HEK293 (cell line): ENCODE data around the gene SHMT2.
A peak's percentile ranks its signal among the peaks of the same experiment; 100 is the strongest.

ENCODE experiments used
- CTCF ChIA-PET: fragments of 350-600 bp; formaldehyde crosslinking; extraction: SDS; loops from one replicate; lab custom pipeline; 2021; ENCODE audit warnings: antibody characterized with exemption; lab: Yijun Ruan, JAX
- POLR2A ChIA-PET: fragments of 300-600 bp; formaldehyde crosslinking; extraction: SDS; loops from one replicate; lab custom pipeline; 2020; ENCODE audit warnings: antibody characterized with exemption, inconsistent platforms; lab: Yijun Ruan, JAX
- H3K27ac ChIP-seq: fragments of 200-500 bp; sonication (Bioruptor generic); 2 replicates; pipeline ENCODE4 v1.5.1; 2014; ENCODE audit warnings: low read depth, low read length, control low read depth, inconsistent platforms; ENCODE audit errors: extremely low read depth
- H3K36me3 ChIP-seq, 2 experiments: fragments of 200-500 bp in 1 of 2; sonication (Bioruptor generic) in 1 of 2; 1 replicate in 1 of 2; 2 replicates in 1 of 2; pipeline ENCODE4 v1.5.1; 2014 to 2017; ENCODE audit warnings: inconsistent platforms in 2 of 2, low read length in 2 of 2; ENCODE audit not compliant: control insufficient read depth in 2 of 2, insufficient read depth in 1 of 2
- H3K4me1 ChIP-seq: fragments of 200-500 bp; sonication (Bioruptor generic); 2 replicates; pipeline ENCODE4 v1.5.1; 2014; ENCODE audit warnings: mild to moderate bottlenecking, low read length, inconsistent platforms; ENCODE audit not compliant: control insufficient read depth, insufficient read depth
- H3K4me3 ChIP-seq: 2 replicates; pipeline ENCODE4 v1.5.1; 2011; ENCODE audit warnings: low read depth, mild to moderate bottlenecking, control low read depth, low read length, moderate library complexity
- H3K9me3 ChIP-seq: fragments of 200-500 bp; sonication (Bioruptor generic); 2 replicates; pipeline ENCODE4 v1.5.1; 2014; ENCODE audit warnings: low read depth, low read length, inconsistent platforms; ENCODE audit not compliant: control insufficient read depth, insufficient read depth
- AEBP2 ChIP-seq: fragments of 450-650 bp; formaldehyde crosslinking; IDR thresholded peaks from 2 replicates; pipeline ENCODE4 v1.5.1; 2016; ENCODE audit warnings: missing biosample characterization, missing genetic modification characterization, borderline replicate concordance
- BCL6B ChIP-seq: fragments of 450-650 bp; formaldehyde crosslinking; IDR thresholded peaks from 2 replicates; pipeline ENCODE4 v1.5.1; 2017; ENCODE audit warnings: missing biosample characterization, missing genetic modification characterization
- HIC1 ChIP-seq: fragments of 450-650 bp; formaldehyde crosslinking; IDR thresholded peaks from 2 replicates; pipeline ENCODE4 v1.5.1; 2016; ENCODE audit warnings: missing biosample characterization, missing genetic modification characterization
- MEIS1 ChIP-seq: sonication (generic); formaldehyde crosslinking; IDR thresholded peaks from 2 replicates; pipeline ENCODE4 v1.8.1; 2022; ENCODE audit warnings: missing genetic modification reagents, mild to moderate bottlenecking, borderline replicate concordance
- PBX3 ChIP-seq: sonication (generic); formaldehyde crosslinking; IDR thresholded peaks from 2 replicates; pipeline ENCODE4 v1.8.1; 2022; ENCODE audit warnings: mild to moderate bottlenecking, moderate library complexity, missing genetic modification reagents
- ZBTB17 ChIP-seq: fragments of 450-650 bp; formaldehyde crosslinking; IDR thresholded peaks from 2 replicates; pipeline ENCODE4 v1.5.1; 2016; ENCODE audit warnings: missing biosample characterization, missing genetic modification characterization
- ZNF140 ChIP-seq: fragments of 450-650 bp; formaldehyde crosslinking; IDR thresholded peaks from 2 replicates; pipeline ENCODE4 v1.5.1; 2016; ENCODE audit warnings: missing biosample characterization, missing genetic modification characterization
- ZNF157 ChIP-seq: fragments of 450-650 bp; formaldehyde crosslinking; IDR thresholded peaks from 2 replicates; pipeline ENCODE4 v1.5.1; 2016; ENCODE audit warnings: missing biosample characterization, missing genetic modification characterization
- ZNF280D ChIP-seq: fragments of 450-650 bp; formaldehyde crosslinking; IDR thresholded peaks from 2 replicates; pipeline ENCODE4 v1.5.1; 2016; ENCODE audit warnings: missing biosample characterization, missing genetic modification characterization
- ZNF394 ChIP-seq: fragments of 450-650 bp; formaldehyde crosslinking; IDR thresholded peaks from 2 replicates; pipeline ENCODE4 v1.5.1; 2016; ENCODE audit warnings: missing biosample characterization, missing genetic modification characterization, mild to moderate bottlenecking, moderate library complexity, borderline replicate concordance
- ZNF518A ChIP-seq: fragments of 450-650 bp; formaldehyde crosslinking; conservative IDR thresholded peaks from 2 replicates; pipeline ENCODE4 v1.5.1; 2016; ENCODE audit warnings: low read depth, missing biosample characterization, missing genetic modification characterization
- ZNF560 ChIP-seq: fragments of 450-650 bp; formaldehyde crosslinking; IDR thresholded peaks from 2 replicates; pipeline ENCODE4 v1.5.1; 2017; ENCODE audit warnings: missing biosample characterization, missing genetic modification characterization, borderline replicate concordance
- ZNF600 ChIP-seq: fragments of 450-650 bp; formaldehyde crosslinking; IDR thresholded peaks from 2 replicates; pipeline ENCODE4 v1.5.1; 2016; ENCODE audit warnings: missing biosample characterization, missing genetic modification characterization
- ZNF624 ChIP-seq: fragments of 450-650 bp; formaldehyde crosslinking; IDR thresholded peaks from 2 replicates; pipeline ENCODE4 v1.5.1; 2017; ENCODE audit warnings: missing biosample characterization, missing genetic modification characterization
- ZNF704 ChIP-seq: fragments of 450-650 bp; formaldehyde crosslinking; IDR thresholded peaks from 2 replicates; pipeline ENCODE4 v1.5.1; 2016; ENCODE audit warnings: missing biosample characterization, missing genetic modification characterization
- ZNF777 ChIP-seq: fragments of 450-650 bp; formaldehyde crosslinking; IDR thresholded peaks from 2 replicates; pipeline ENCODE4 v1.5.1; 2017; ENCODE audit warnings: missing biosample characterization, missing genetic modification characterization, borderline replicate concordance
- ZNF792 ChIP-seq: fragments of 450-650 bp; formaldehyde crosslinking; IDR thresholded peaks from 2 replicates; pipeline ENCODE4 v1.5.1; 2016; ENCODE audit warnings: missing biosample characterization, missing genetic modification characterization

Gene SHMT2

GRCh38 chr12:57235017-57235727 lies 5.7 kb downstream of the SHMT2 start (continued):
- TF ChIP-seq BCL6B (no peak), ZNF600 (tag by site-specific recombination) (peak; percentile 86)

- TF ChIP-seq AEBP2 (tag by site-specific recombination) (no peak), ZNF518A (tag by site-specific recombination) (no peak), ZNF157 (tag by site-specific recombination) (no peak), ZNF624 (tag by site-specific recombination) (no peak), ZNF394 (no peak), ZNF792 (tag by site-specific recombination) (no peak), ZNF777 (no peak), MEIS1 (no peak), HIC1 (tag by site-specific recombination) (no peak), ZNF280D (no peak), ZNF560 (tag by site-specific recombination) (no peak), ZNF140 (no peak), ZNF704 (tag by site-specific recombination) (no peak), ZBTB17 (no peak), PBX3 (CRISPR knock-in tag) (no peak)
- no peaks in the 10 kb centered on the region for H3K9me3 ChIP-seq
- H3K27ac ChIP-seq: peak overlapping the region; percentile 66; the same call in 1 of the 2 replicates
- CTCF ChIA-PET: interaction anchor here (8.8 to 23.3 kb wide), 2 partner anchors 8 to 20 kb away, joined by 192 to 628 read pairs; partner anchors contain the start of genes NXPH4 and SHMT2
- POLR2A ChIA-PET: interaction anchor here (0.8 to 1.0 kb wide), 2 partner anchors 8 to 9 kb away, joined by 3 read pairs; no protein-coding TSS in a partner anchor
- H3K36me3 ChIP-seq: peaks cover 0 to 53% of the 10 kb centered on the region in 2 experiments; a peak in 1 of 3 replicates
- peaks cover 23% of the 10 kb centered on the region for H3K4me1 ChIP-seq
- no peak overlapping the region for H3K4me3 ChIP-seq
Measured at GRCh38 chr12:57235728-57236131, 6.2 kb downstream of the SHMT2 start.
